ENCODE results near the gene PBOV1.

- no peak for TF ChIP-seq CTCF (IDR thresholded peaks at IDR 0.05)
- no peak for TF ChIP-seq POLR2A (IDR thresholded peaks at IDR 0.05)
Observed at GRCh38 chr6:138175596-138175995, 42.7 kb downstream of the PBOV1 start.
